ENCODE measurements around the gene RIPPLY3.

- no peak for TF ChIP-seq EP300 (IDR thresholded peaks at IDR 0.05; ENCODE audit: borderline replicate concordance)
- TF ChIP-seq RAD21 (IDR thresholded peaks at IDR 0.05; ENCODE audit: low read depth) = no peak
- TF ChIP-seq EGR1 (IDR thresholded peaks at IDR 0.05) = no peak
- no peak for TF ChIP-seq CREB1 (IDR thresholded peaks at IDR 0.05; ENCODE audit: low read depth)
- no peak for TF ChIP-seq TAF1 (IDR thresholded peaks at IDR 0.05; ENCODE audit: low read depth)
- TF ChIP-seq ZBTB7A (IDR thresholded peaks at IDR 0.05; ENCODE audit: low read depth) = no peak
- no peak for TF ChIP-seq YY1 (IDR thresholded peaks at IDR 0.05; ENCODE audit: low read depth)
- TF ChIP-seq REST (IDR thresholded peaks at IDR 0.05; ENCODE audit: low read depth) = no peak
- no peak for TF ChIP-seq MAX (IDR thresholded peaks at IDR 0.05)
- TF ChIP-seq, protein P1, sequence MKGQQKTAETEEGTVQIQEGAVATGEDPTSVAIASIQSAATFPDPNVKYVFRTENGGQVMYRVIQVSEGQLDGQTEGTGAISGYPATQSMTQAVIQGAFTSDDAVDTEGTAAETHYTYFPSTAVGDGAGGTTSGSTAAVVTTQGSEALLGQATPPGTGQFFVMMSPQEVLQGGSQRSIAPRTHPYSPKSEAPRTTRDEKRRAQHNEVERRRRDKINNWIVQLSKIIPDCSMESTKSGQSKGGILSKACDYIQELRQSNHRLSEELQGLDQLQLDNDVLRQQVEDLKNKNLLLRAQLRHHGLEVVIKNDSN (IDR thresholded peaks at IDR 0.05) = no peak
- no peak for TF ChIP-seq TEAD4 (IDR thresholded peaks at IDR 0.05)
- no peak for TF ChIP-seq FOXM1 (IDR thresholded peaks at IDR 0.05; ENCODE audit: borderline replicate concordance, low read depth)
- TF ChIP-seq NFIC (IDR thresholded peaks at IDR 0.05) = no peak
- no peak for TF ChIP-seq TCF12 (IDR thresholded peaks at IDR 0.05; ENCODE audit: low read depth)
These were observed 13.8 kb upstream of the RIPPLY3 start for GRCh38 chr21:36992671-36993070.
